Testis (tissue), 2 donors: Measurements from ENCODE around the gene CNTN6.

Source experiments
- CTCF ChIP-seq, 3 experiments: fragments of 450-650 bp in 2 of 3; fragments of 200-600 bp in 1 of 3; sonication (generic) in 1 of 3; IDR thresholded peaks; one replicate each; pipeline ENCODE4 v1.5.1; 2016 to 2019; ENCODE audit warnings: antibody characterized with exemption in 3 of 3, mild to moderate bottlenecking in 2 of 3, moderate library complexity in 1 of 3
- POLR2A ChIP-seq: fragments of 450-650 bp; IDR thresholded peaks from one replicate; pipeline ENCODE4 v1.6.1; 2017; ENCODE audit warnings: antibody characterized with exemption, mild to moderate bottlenecking, moderate library complexity

- TF ChIP-seq CTCF (IDR thresholded peaks at IDR 0.05) (no peak), POLR2A (no peak)
Measured at GRCh38 chr3:1092771-1093170, at the start of gene CNTN6.
